H9 (cell line): ENCODE data around the gene IGFL1. TPM values are rescaled to one million over a fixed set of nuclear protein-coding genes. Genes with fewer than 3 reads are reported as not detected.

Source experiments
- DNase-seq: peaks from one replicate; pipeline ENCODE4 v3.0.0-alpha.2; 2017
- H2AFZ ChIP-seq: one replicate; pipeline ENCODE4 v1.6.1; 2013; ENCODE audit warnings: mild to moderate bottlenecking, low read length, control low read depth, moderate library complexity
- H2AK5ac ChIP-seq: 2 replicates; pipeline ENCODE4 v1.6.1; 2013; ENCODE audit warnings: low read length, control low read depth, mixed read lengths; ENCODE audit not compliant: insufficient read length
- H2BK120ac ChIP-seq: one replicate; pipeline ENCODE4 v1.6.1; 2013; ENCODE audit warnings: low read depth, mild to moderate bottlenecking, low read length, control low read depth, inconsistent platforms; ENCODE audit not compliant: poor library complexity, severe bottlenecking
- H2BK12ac ChIP-seq: 2 replicates; pipeline ENCODE4 v1.6.1; 2013; ENCODE audit warnings: low read length, control low read depth, mixed read lengths, low read depth; ENCODE audit not compliant: insufficient read length
- H2BK15ac ChIP-seq: 2 replicates; pipeline ENCODE4 v1.6.1; 2013; ENCODE audit warnings: low read depth, low read length, control low read depth
- H2BK20ac ChIP-seq: one replicate; pipeline ENCODE4 v1.6.1; 2013; ENCODE audit warnings: low read depth, mild to moderate bottlenecking, low read length, control low read depth, inconsistent platforms; ENCODE audit not compliant: poor library complexity, severe bottlenecking
- H2BK5ac ChIP-seq: 2 replicates; pipeline ENCODE4 v1.6.1; 2013; ENCODE audit warnings: low read length, control low read depth, mixed read lengths; ENCODE audit not compliant: insufficient read length
- H3K14ac ChIP-seq: 2 replicates; pipeline ENCODE4 v1.6.1; 2013; ENCODE audit warnings: low read length, control low read depth; ENCODE audit not compliant: insufficient read depth
- H3K18ac ChIP-seq: 2 replicates; pipeline ENCODE4 v1.6.1; 2013; ENCODE audit warnings: low read depth, mild to moderate bottlenecking, mixed read lengths, low read length, control low read depth; ENCODE audit not compliant: insufficient read length
- H3K23ac ChIP-seq: 2 replicates; pipeline ENCODE4 v1.6.1; 2013; ENCODE audit warnings: low read length, control low read depth, mixed read lengths, low read depth; ENCODE audit not compliant: insufficient read length
- H3K23me2 ChIP-seq: 2 replicates; pipeline ENCODE4 v1.6.1; 2013; ENCODE audit warnings: low read depth, mild to moderate bottlenecking, mixed read lengths, low read length, control low read depth; ENCODE audit not compliant: insufficient read length, poor library complexity, severe bottlenecking
- H3K27ac ChIP-seq: 2 replicates; pipeline ENCODE4 v1.5.1; 2013; ENCODE audit warnings: low read length, control low read depth, mixed read lengths, low read depth; ENCODE audit not compliant: insufficient read length
- H3K27me3 ChIP-seq: 2 replicates; pipeline ENCODE4 v1.6.1; 2013; ENCODE audit warnings: low read length, control low read depth, inconsistent platforms; ENCODE audit not compliant: insufficient read depth
- H3K4ac ChIP-seq: 2 replicates; pipeline ENCODE4 v1.6.1; 2013; ENCODE audit warnings: low read depth, mild to moderate bottlenecking, control low read depth, inconsistent platforms, low read length, moderate library complexity
- H3K4me1 ChIP-seq: 2 replicates; pipeline ENCODE4 v1.6.1; 2013; ENCODE audit warnings: low read length, control low read depth, inconsistent platforms; ENCODE audit not compliant: insufficient read depth
- H3K4me2 ChIP-seq: 2 replicates; pipeline ENCODE4 v1.6.1; 2013; ENCODE audit warnings: low read length, control low read depth, mixed read lengths; ENCODE audit not compliant: insufficient read length, insufficient read depth
- H3K56ac ChIP-seq: 2 replicates; pipeline ENCODE4 v1.6.1; 2013; ENCODE audit warnings: low read depth, mild to moderate bottlenecking, mixed read lengths, low read length, control low read depth; ENCODE audit not compliant: insufficient read length
- H3K79me1 ChIP-seq: 2 replicates; pipeline ENCODE4 v1.6.1; 2013; ENCODE audit warnings: low read depth, mild to moderate bottlenecking, moderate library complexity, low read length, control low read depth, inconsistent platforms; ENCODE audit not compliant: insufficient read depth, poor library complexity, severe bottlenecking
- H3K79me2 ChIP-seq: 2 replicates; pipeline ENCODE4 v1.6.1; 2013; ENCODE audit warnings: low read length, control low read depth, inconsistent platforms; ENCODE audit not compliant: insufficient read depth
- H3K9ac ChIP-seq: 2 replicates; pipeline ENCODE4 v1.6.1; 2013; ENCODE audit warnings: low read length, control low read depth, mixed read lengths; ENCODE audit not compliant: insufficient read length; ENCODE audit errors: extremely low read depth
- H3K9me3 ChIP-seq: one replicate; pipeline ENCODE4 v1.6.1; 2013; ENCODE audit warnings: low read depth, low read length, inconsistent platforms; ENCODE audit not compliant: control insufficient read depth
- H3T11ph ChIP-seq: one replicate; pipeline ENCODE4 v1.6.1; 2013; ENCODE audit warnings: mild to moderate bottlenecking, low read length, control low read depth, inconsistent platforms
- H4K20me1 ChIP-seq: one replicate; pipeline ENCODE4 v1.6.1; 2013; ENCODE audit not compliant: control insufficient read depth, insufficient read length, insufficient read depth
- H4K5ac ChIP-seq: 2 replicates; pipeline ENCODE4 v1.6.1; 2013; ENCODE audit warnings: low read depth, mild to moderate bottlenecking, mixed read lengths, low read length, control low read depth; ENCODE audit not compliant: insufficient read length
- H4K8ac ChIP-seq: replicated peaks from 2 replicates; pipeline ENCODE4 v1.6.1; 2013; ENCODE audit warnings: low read length, control low read depth, mixed read lengths, low read depth; ENCODE audit not compliant: insufficient read length
- H4K91ac ChIP-seq: 2 replicates; pipeline ENCODE4 v1.6.1; 2013; ENCODE audit warnings: low read depth, mild to moderate bottlenecking, moderate library complexity, mixed read lengths, low read length, control low read depth; ENCODE audit not compliant: insufficient read length
- H3K27ac Mint-ChIP-seq, 3 experiments: 2 replicates in 2 of 3; 3 replicates in 1 of 3; pipeline ENCODE4 v1.8.0; 2020 to 2021; ENCODE audit warnings: mixed read lengths in 3 of 3, mild to moderate bottlenecking in 1 of 3, moderate library complexity in 1 of 3
- H3K27me3 Mint-ChIP-seq: 2 replicates; pipeline ENCODE4 v1.8.0; 2021; ENCODE audit warnings: low read depth, mild to moderate bottlenecking, moderate library complexity, mixed read lengths
- H3K36me3 Mint-ChIP-seq, 3 experiments: 2 replicates in 2 of 3; 3 replicates in 1 of 3; pipeline ENCODE4 v1.8.0; 2020 to 2021; ENCODE audit warnings: low read depth in 3 of 3, mixed read lengths in 3 of 3; ENCODE audit not compliant: insufficient read depth in 1 of 3
- H3K4me1 Mint-ChIP-seq, 2 experiments: 2 replicates each; pipeline ENCODE4 v1.8.0; 2020; ENCODE audit warnings: mixed read lengths in 2 of 2
- H3K4me3 Mint-ChIP-seq, 2 experiments: 2 replicates in 1 of 2; 3 replicates in 1 of 2; pipeline ENCODE4 v1.8.0; 2020 to 2021; ENCODE audit warnings: mild to moderate bottlenecking in 2 of 2, mixed read lengths in 2 of 2, moderate library complexity in 1 of 2
- H3K9me3 Mint-ChIP-seq, 2 experiments: 2 replicates in 1 of 2; 3 replicates in 1 of 2; pipeline ENCODE4 v1.8.0; 2020; ENCODE audit warnings: mild to moderate bottlenecking in 2 of 2, mixed read lengths in 2 of 2, moderate library complexity in 1 of 2
- WGBS: extraction: QIAGEN DNeasy Blood & Tissue Kit; methylation state at CpG from one replicate; pipeline ENCODE4 v1.1.7; 2013; ENCODE audit warnings: missing lambda C conversion rate, low lambda C conversion rate, mixed read lengths; ENCODE audit not compliant: insufficient read length; ENCODE audit errors: extremely low coverage; 5-methylcytosine and 5-hydroxymethylcytosine counted together
- total RNA-seq: library from RNA; stranded (reverse); gene quantifications from 2 replicates; pipeline ENCODE4 v1.2.1, GENCODE V29; 2021
- TF ChIP-seq, protein P1 (sequence below): fragments of 200-600 bp; sonication (generic); conservative IDR thresholded peaks from 3 replicates; pipeline ENCODE4 v1.8.0; 2021; ENCODE audit warnings: antibody characterized with exemption, mild to moderate bottlenecking

Gene IGFL1
- total RNA-seq, 1 experiment from 2014 or later: not detected

DNA sequence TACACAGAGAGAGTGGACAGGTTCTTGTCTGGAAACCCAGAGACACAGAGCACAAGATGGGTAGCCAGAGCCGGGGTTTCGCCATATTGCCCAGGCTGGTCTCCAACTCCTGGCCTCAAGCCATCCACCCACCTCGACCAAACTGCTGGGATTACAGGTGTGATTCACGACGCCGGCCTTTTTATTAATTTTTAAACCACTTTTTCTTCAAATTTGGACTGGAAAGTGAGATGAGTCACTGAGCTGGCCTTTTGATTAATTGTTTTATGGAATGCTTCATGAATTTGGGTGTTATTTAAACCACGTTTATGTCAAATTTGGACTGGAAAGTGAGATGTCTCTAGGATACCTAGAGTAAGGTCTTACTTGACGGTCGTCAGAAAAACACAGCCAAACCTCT is 12.1 kb upstream of the IGFL1 start:
- no peak overlapping the region for H4K8ac ChIP-seq

More for the DNA sequence above, 12.1 kb upstream of the IGFL1 start:
- no peaks in the 10 kb centered on the region for H3K36me3 Mint-ChIP-seq
- Histone ChIP-seq H4K20me1 (no peaks in the 10 kb centered on the region), H3K23me2 (no peaks in the 10 kb centered on the region), H3K4ac (no peak overlapping the region), H3K18ac (no peak overlapping the region), H3K23ac (no peak overlapping the region), H4K5ac (no peak overlapping the region), H3K56ac (no peak overlapping the region), H2BK12ac (no peak overlapping the region), H3K79me1 (no peaks in the 10 kb centered on the region), H3K79me2 (no peaks in the 10 kb centered on the region), H3K14ac (no peak overlapping the region), H3K4me2 (no peak overlapping the region), H3K9ac (no peak overlapping the region), H3K4me1 (no peaks in the 10 kb centered on the region), H2BK20ac (no peak overlapping the region), H2AK5ac (no peak overlapping the region), H3T11ph (no peak overlapping the region), H2AFZ (no peak overlapping the region), H3K9me3 (no peaks in the 10 kb centered on the region), H4K91ac (no peak overlapping the region), H2BK5ac (no peak overlapping the region), H2BK120ac (no peak overlapping the region), H3K27me3 (no peaks in the 10 kb centered on the region), H2BK15ac (no peak overlapping the region), H3K27ac (no peak overlapping the region)
- WGBS: no CpG with 5 or more reads among the region's 9 CpGs
- H3K27me3 Mint-ChIP-seq: peaks cover 27% of the 10 kb centered on the region
- no peaks in the 10 kb centered on the region; a peak in 2 of 5 replicates for H3K9me3 Mint-ChIP-seq
- H3K27ac Mint-ChIP-seq: no peak overlapping the region; a peak in 1 of 7 replicates
- DNase-seq: no peak
- no peak overlapping the region for H3K4me3 Mint-ChIP-seq
- TF ChIP-seq, protein P1, sequence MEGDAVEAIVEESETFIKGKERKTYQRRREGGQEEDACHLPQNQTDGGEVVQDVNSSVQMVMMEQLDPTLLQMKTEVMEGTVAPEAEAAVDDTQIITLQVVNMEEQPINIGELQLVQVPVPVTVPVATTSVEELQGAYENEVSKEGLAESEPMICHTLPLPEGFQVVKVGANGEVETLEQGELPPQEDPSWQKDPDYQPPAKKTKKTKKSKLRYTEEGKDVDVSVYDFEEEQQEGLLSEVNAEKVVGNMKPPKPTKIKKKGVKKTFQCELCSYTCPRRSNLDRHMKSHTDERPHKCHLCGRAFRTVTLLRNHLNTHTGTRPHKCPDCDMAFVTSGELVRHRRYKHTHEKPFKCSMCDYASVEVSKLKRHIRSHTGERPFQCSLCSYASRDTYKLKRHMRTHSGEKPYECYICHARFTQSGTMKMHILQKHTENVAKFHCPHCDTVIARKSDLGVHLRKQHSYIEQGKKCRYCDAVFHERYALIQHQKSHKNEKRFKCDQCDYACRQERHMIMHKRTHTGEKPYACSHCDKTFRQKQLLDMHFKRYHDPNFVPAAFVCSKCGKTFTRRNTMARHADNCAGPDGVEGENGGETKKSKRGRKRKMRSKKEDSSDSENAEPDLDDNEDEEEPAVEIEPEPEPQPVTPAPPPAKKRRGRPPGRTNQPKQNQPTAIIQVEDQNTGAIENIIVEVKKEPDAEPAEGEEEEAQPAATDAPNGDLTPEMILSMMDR: no peak
- H3K4me1 Mint-ChIP-seq: peaks cover 11 to 13% of the 10 kb centered on the region in 2 experiments
